ENCODE results near the gene BMF.

GRCh38 chr15:40108061-40108854, 421 bp downstream of the BMF start:
- TF ChIP-seq CTCF (conservative IDR thresholded peaks at IDR 0.05; ENCODE audit: low read depth, low read length): no peak
- no peak for TF ChIP-seq CEBPB (IDR thresholded peaks at IDR 0.05; ENCODE audit: low read depth, low read length)
- TF ChIP-seq USF2 (IDR thresholded peaks at IDR 0.05; ENCODE audit: low read depth, low read length): no peak
- no peak for TF ChIP-seq ELK1 (IDR thresholded peaks at IDR 0.05; ENCODE audit: borderline replicate concordance, low read depth, low read length)
- no peak for TF ChIP-seq MXI1 (IDR thresholded peaks at IDR 0.05; ENCODE audit: borderline replicate concordance, low read depth, low read length)
